GM12875 (cell line): ENCODE results near the gene PLEKHN1.
A peak's percentile ranks its signal among the peaks of the same experiment; 100 is the strongest.

Experiments
- H3K4me3 ChIP-seq: one replicate; pipeline ENCODE4 v1.5.1; 2011; ENCODE audit warnings: low read depth, low read length, control low read depth
- CTCF ChIP-seq: IDR thresholded peaks from 2 replicates; pipeline ENCODE4 v1.5.1; 2011; ENCODE audit warnings: low read depth, mild to moderate bottlenecking, control low read depth, inconsistent platforms, low read length, moderate library complexity, borderline replicate concordance; ENCODE audit not compliant: insufficient read depth

Gene PLEKHN1

DNA sequence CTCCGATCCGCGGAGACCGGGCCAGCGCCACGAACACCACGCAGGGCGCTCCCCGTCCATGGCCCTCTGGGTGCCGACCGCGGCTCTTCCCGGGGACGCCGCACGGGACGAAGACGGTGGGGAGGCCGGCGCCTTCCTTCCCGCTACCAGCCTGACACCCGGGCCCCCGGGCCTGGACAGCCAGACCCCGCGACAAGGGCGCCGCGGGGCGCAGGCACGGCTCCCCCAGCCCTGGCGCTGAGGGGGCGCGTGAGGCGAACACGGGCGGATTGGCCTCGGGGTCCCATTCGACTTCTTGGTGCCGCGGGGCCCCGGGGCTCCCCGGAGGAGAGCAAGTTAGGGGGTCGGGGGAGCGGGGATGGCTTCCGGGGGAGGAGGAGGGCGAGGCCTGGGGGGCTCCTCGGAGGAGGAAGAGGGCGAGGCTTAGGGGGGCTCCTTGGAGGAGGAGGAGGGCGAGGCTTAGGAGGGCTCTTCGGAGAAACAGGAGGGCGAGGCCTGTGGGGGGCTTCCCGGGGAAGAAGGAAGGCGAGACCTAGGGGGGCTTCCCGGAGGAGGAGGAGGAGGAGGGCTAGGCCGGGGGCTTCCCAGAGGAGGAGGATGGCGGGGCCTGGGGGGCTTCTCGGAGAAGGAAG lies 6.4 kb upstream of the PLEKHN1 start:
- TF ChIP-seq CTCF = no peak
- peak overlapping the region; percentile 66 for H3K4me3 ChIP-seq

DNA sequence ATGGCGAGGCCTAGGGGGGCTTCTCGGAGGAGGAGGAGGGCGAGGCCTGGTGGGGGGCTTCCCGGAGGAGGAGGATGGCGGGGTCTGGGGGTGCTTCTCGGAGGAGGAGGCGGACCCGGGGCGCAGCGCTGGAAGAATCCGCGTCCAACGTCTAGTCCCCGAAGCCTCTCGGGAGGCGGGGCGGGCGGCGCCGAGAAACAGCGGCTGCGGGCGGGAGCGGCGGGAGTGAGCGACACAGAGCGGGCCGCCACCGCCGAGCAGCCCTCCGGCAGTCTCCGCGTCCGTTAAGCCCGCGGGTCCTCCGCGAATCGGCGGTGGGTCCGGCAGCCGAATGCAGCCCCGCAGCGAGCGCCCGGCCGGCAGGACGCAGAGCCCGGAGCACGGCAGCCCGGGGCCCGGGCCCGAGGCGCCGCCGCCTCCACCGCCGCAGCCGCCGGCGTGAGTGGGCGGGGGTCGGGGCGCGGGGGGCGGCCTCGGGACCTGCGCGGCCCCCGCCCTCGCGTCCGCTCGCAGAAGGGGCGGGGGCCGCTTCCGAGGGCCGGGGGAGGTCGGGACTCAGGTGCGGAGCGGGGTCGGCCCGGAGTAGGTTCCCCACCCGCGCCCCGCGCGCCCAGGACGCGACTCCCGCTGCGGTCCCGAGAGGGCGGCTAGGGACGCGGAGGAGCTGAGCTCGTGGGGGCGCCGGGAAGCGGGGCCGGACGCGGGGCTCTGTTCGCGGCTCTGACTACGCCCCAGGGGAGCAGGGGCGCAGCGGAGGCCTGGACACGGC lies 5.7 kb upstream of the PLEKHN1 start, which contains the start of gene KLHL17:
TSS of gene KLHL17 (plus strand) at position 222 of the 769 bp plus-strand sequence. CDS start at position 332, 110 bp downstream.
- peak within 1 kb of the TSS; percentile 66 for H3K4me3 ChIP-seq
- TF ChIP-seq CTCF = no peak

- H3K4me3 ChIP-seq = peak overlapping the region; percentile 66
- TF ChIP-seq CTCF = no peak
Measured at GRCh38 chr1:961132-961669, 5.1 kb upstream of the PLEKHN1 start.

DNA sequence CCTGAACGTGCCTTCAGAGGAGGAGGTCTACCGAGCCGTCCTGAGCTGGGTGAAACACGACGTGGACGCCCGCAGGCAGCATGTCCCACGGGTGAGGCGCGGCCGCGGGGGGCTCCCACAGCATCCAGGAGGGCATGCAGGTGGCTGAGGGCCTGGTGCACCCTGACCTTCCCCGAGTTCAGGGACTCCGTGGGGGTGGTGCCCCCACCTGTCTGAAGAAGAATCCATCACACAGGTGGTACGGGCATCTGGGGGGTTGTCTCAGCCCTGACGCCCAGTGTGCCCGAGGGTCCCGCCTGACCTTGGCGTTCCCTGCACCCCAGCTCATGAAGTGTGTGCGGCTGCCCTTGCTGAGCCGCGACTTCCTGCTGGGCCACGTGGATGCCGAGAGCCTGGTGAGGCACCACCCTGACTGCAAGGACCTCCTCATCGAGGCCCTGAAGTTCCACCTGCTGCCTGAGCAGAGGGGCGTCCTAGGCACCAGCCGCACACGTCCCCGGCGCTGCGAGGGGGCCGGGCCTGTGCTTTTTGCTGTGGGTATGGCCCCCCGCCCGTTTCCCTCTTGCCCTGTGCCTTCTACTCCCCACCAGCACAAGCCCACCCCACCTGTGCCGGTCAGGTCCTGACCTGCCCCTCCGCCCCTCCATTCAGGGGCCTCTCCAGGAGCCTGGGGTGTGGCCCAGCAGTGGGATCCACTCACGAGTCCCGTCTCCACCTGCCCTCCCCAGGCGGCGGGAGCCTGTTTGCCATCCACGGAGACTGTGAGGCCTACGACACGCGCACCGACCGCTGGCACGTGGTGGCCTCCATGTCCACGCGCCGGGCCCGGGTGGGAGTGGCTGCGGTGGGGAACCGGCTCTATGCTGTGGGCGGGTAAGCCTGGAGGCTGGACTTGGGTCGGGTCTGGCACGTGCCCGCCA lies 3.6 kb upstream of the PLEKHN1 start:
- TF ChIP-seq CTCF = no peak
- H3K4me3 ChIP-seq = no peak overlapping the region

- no peak for TF ChIP-seq CTCF
- H3K4me3 ChIP-seq = no peak overlapping the region
Measured at GRCh38 chr1:963301-963651, 3.0 kb upstream of the PLEKHN1 start.

GRCh38 chr1:963746-964525 lies 2.3 kb upstream of the PLEKHN1 start:
- TF ChIP-seq CTCF = no peak
- H3K4me3 ChIP-seq = no peak overlapping the region
